IMR-90 (cell line): ENCODE results near the gene TANGO6. TPM values are rescaled to one million over a fixed set of nuclear protein-coding genes. Genes with fewer than 3 reads are reported as not detected.

Experiments used
- ATAC-seq: fragments of 200-7000 bp; cut with Tn5 transposase; 2 replicates; pipeline ENCODE4 v1.9.1; 2020; ENCODE audit warnings: low read depth, mild to moderate bottlenecking, moderate library complexity
- BruUV-seq: library from RNA; stranded (reverse); fragments of 400-500 nt; replicated peaks from 2 replicates; lab custom pipeline; 2021; lab: Mats Ljungman, UMichigan
- CTCF ChIA-PET: fragments of 300-600 bp; formaldehyde crosslinking; extraction: SDS; loops from one replicate; lab custom pipeline; 2021; ENCODE audit warnings: antibody characterized with exemption; lab: Yijun Ruan, JAX
- POLR2A ChIA-PET: fragments of 300-600 bp; sonication (Branson Sonifier 250); formaldehyde crosslinking; loops from one replicate; lab custom pipeline; 2022; ENCODE audit warnings: antibody characterized with exemption; ENCODE audit not compliant: unreplicated experiment; lab: Charles Lee
- DNase-seq: peaks from one replicate; pipeline ENCODE4 v3.0.0; 2013
- H2AFZ ChIP-seq: replicated peaks from 2 replicates; pipeline ENCODE3; 2013; ENCODE audit warnings: low read length, mild to moderate bottlenecking; ENCODE audit not compliant: poor library complexity
- H2AK5ac ChIP-seq: 2 replicates; pipeline ENCODE4 v1.6.1; 2013; ENCODE audit warnings: low read depth, low read length, inconsistent platforms
- H2AK9ac ChIP-seq: replicated peaks from 2 replicates; pipeline ENCODE3; 2013; ENCODE audit warnings: mild to moderate bottlenecking, low read depth, low read length, moderate library complexity; ENCODE audit not compliant: poor library complexity
- H2BK120ac ChIP-seq: 2 replicates; pipeline ENCODE4 v1.6.1; 2013; ENCODE audit warnings: low read depth, low read length, inconsistent platforms
- H2BK15ac ChIP-seq: 3 replicates; pipeline ENCODE4 v1.6.1; 2013; ENCODE audit warnings: low read depth, low read length, inconsistent platforms
- H2BK20ac ChIP-seq: 2 replicates; pipeline ENCODE4 v1.6.1; 2013; ENCODE audit warnings: low read depth, mild to moderate bottlenecking, inconsistent platforms, low read length, moderate library complexity
- H2BK5ac ChIP-seq: 2 replicates; pipeline ENCODE4 v1.6.1; 2013; ENCODE audit warnings: mild to moderate bottlenecking, low read depth, low read length, inconsistent platforms; ENCODE audit not compliant: poor library complexity, severe bottlenecking
- H3K14ac ChIP-seq: replicated peaks from 2 replicates; pipeline ENCODE4 v1.6.1; 2013; ENCODE audit warnings: low read depth, low read length, inconsistent platforms
- H3K18ac ChIP-seq: 2 replicates; pipeline ENCODE4 v1.6.1; 2013; ENCODE audit warnings: low read depth, low read length, control low read depth
- H3K23ac ChIP-seq: 2 replicates; pipeline ENCODE4 v1.6.1; 2013; ENCODE audit warnings: low read depth, low read length, inconsistent platforms
- H3K27ac ChIP-seq: 2 replicates; pipeline ENCODE4 v1.5.1; 2013; ENCODE audit warnings: mild to moderate bottlenecking, control low read depth, low read length; ENCODE audit not compliant: insufficient read depth
- H3K27me3 ChIP-seq: 2 replicates; pipeline ENCODE4 v1.6.1; 2013; ENCODE audit warnings: low read length; ENCODE audit not compliant: control insufficient read depth, insufficient read depth
- H3K36me3 ChIP-seq: 2 replicates; pipeline ENCODE4 v1.6.1; 2013; ENCODE audit warnings: low read length, mixed read lengths; ENCODE audit not compliant: control insufficient read depth, insufficient read depth
- H3K4ac ChIP-seq: 2 replicates; pipeline ENCODE4 v1.6.1; 2013; ENCODE audit warnings: low read depth, low read length, inconsistent platforms
- H3K4me1 ChIP-seq: 2 replicates; pipeline ENCODE4 v1.6.1; 2013; ENCODE audit warnings: low read length, mixed read lengths; ENCODE audit not compliant: control insufficient read depth, insufficient read depth
- H3K4me2 ChIP-seq: 2 replicates; pipeline ENCODE4 v1.6.1; 2013; ENCODE audit warnings: low read depth, mild to moderate bottlenecking, control low read depth, low read length, moderate library complexity
- H3K4me3 ChIP-seq: 2 replicates; pipeline ENCODE4 v1.5.1; 2013; ENCODE audit warnings: low read depth, mild to moderate bottlenecking, control low read depth, low read length, moderate library complexity; ENCODE audit not compliant: insufficient read depth
- H3K56ac ChIP-seq: 2 replicates; pipeline ENCODE4 v1.6.1; 2013; ENCODE audit warnings: low read length, inconsistent platforms; ENCODE audit not compliant: insufficient read depth; ENCODE audit errors: extremely low read depth
- H3K79me1 ChIP-seq, 2 experiments: 2 replicates each; pipeline ENCODE4 v1.6.1; 2013; ENCODE audit warnings: low read length in 2 of 2, inconsistent platforms in 1 of 2, low read depth in 1 of 2
- H3K9ac ChIP-seq: 2 replicates; pipeline ENCODE4 v1.6.1; 2013; ENCODE audit warnings: low read depth, low read length, control low read depth
- H3K9me1 ChIP-seq: 2 replicates; pipeline ENCODE4 v1.6.1; 2013; ENCODE audit warnings: low read length, inconsistent platforms; ENCODE audit not compliant: insufficient read depth
- H3K9me3 ChIP-seq: 2 replicates; pipeline ENCODE4 v1.6.1; 2013; ENCODE audit warnings: low read length; ENCODE audit not compliant: control insufficient read depth, insufficient read depth
- H4K20me1 ChIP-seq: 2 replicates; pipeline ENCODE4 v1.6.1; 2013; ENCODE audit warnings: low read length, inconsistent platforms; ENCODE audit not compliant: insufficient read depth
- H4K5ac ChIP-seq: 2 replicates; pipeline ENCODE4 v1.6.1; 2013; ENCODE audit warnings: mild to moderate bottlenecking, low read depth, low read length, control low read depth
- H4K8ac ChIP-seq, 2 experiments: 2 replicates each; pipeline ENCODE4 v1.6.1; 2013; ENCODE audit warnings: low read depth in 2 of 2, low read length in 2 of 2, control low read depth in 1 of 2, inconsistent platforms in 1 of 2
- H4K91ac ChIP-seq: 2 replicates; pipeline ENCODE4 v1.6.1; 2013; ENCODE audit warnings: low read depth, low read length, inconsistent platforms; ENCODE audit not compliant: insufficient read depth
- BHLHE40 ChIP-seq: fragments of 150-350 bp; IDR thresholded peaks from 2 replicates; pipeline ENCODE4 v1.6.1; 2016; ENCODE audit warnings: mild to moderate bottlenecking, low read depth, low read length
- CEBPB ChIP-seq: IDR thresholded peaks from 2 replicates; pipeline ENCODE4 v1.6.1; 2012; ENCODE audit warnings: low read depth, low read length, improper control_type of control experiment
- CHD1 ChIP-seq: IDR thresholded peaks from 2 replicates; pipeline ENCODE4 v1.6.1; 2012; ENCODE audit warnings: low read depth, low read length, improper control_type of control experiment
- FOS ChIP-seq: fragments of 150-350 bp; IDR thresholded peaks from 2 replicates; pipeline ENCODE4 v1.6.1; 2016; ENCODE audit warnings: low read depth, low read length
- MAFK ChIP-seq: IDR thresholded peaks from 2 replicates; pipeline ENCODE4 v1.6.1; 2012; ENCODE audit warnings: low read depth, low read length, improper control_type of control experiment
- MAZ ChIP-seq: IDR thresholded peaks from 2 replicates; pipeline ENCODE4 v1.6.1; 2012; ENCODE audit warnings: low read depth, mild to moderate bottlenecking, low read length, improper control_type of control experiment, moderate library complexity, borderline replicate concordance
- MXI1 ChIP-seq: IDR thresholded peaks from 2 replicates; pipeline ENCODE4 v1.6.1; 2012; ENCODE audit warnings: low read depth, mild to moderate bottlenecking, low read length, moderate library complexity, borderline replicate concordance
- NFE2L2 ChIP-seq: fragments of 150-350 bp; IDR thresholded peaks from 2 replicates; pipeline ENCODE4 v1.6.1; 2016; ENCODE audit warnings: low read depth, mild to moderate bottlenecking, low read length
- POLR2A ChIP-seq: IDR thresholded peaks from 2 replicates; pipeline ENCODE4 v1.6.1; 2012; ENCODE audit warnings: mild to moderate bottlenecking, low read depth, low read length
- RAD21 ChIP-seq: IDR thresholded peaks from 2 replicates; pipeline ENCODE4 v1.6.1; 2012; ENCODE audit warnings: low read length, improper control_type of control experiment
- RCOR1 ChIP-seq: IDR thresholded peaks from 2 replicates; pipeline ENCODE4 v1.6.1; 2012; ENCODE audit warnings: mild to moderate bottlenecking, low read length, improper control_type of control experiment; ENCODE audit not compliant: insufficient replicate concordance
- RFX5 ChIP-seq: IDR thresholded peaks from 2 replicates; pipeline ENCODE4 v1.8.0; 2012; ENCODE audit warnings: low read depth, mild to moderate bottlenecking, low read length, moderate library complexity
- SMC3 ChIP-seq: fragments of 150-350 bp; IDR thresholded peaks from 2 replicates; pipeline ENCODE4 v1.6.1; 2016; ENCODE audit warnings: low read depth, mild to moderate bottlenecking, antibody characterized with exemption, low read length, moderate library complexity
- WGBS, 2 experiments: methylation state at CpG; one replicate each; pipeline versions ENCODE4 v1.1.5 to v1.1.7; 2013; ENCODE audit warnings: missing lambda C conversion rate in 2 of 2; ENCODE audit not compliant: insufficient read length in 1 of 2; ENCODE audit errors: extremely low coverage in 2 of 2; 5-methylcytosine and 5-hydroxymethylcytosine counted together
- dilution Hi-C: fragments of 300-500 bp; cut with HindIII; formaldehyde crosslinking; loops from one replicate; pipeline ENCODE4 v1.14.3; 2018; ENCODE audit warnings: low sequenced_read_pairs; ENCODE audit not compliant: unreplicated experiment
- in situ Hi-C: fragments of 300-500 bp; cut with MboI; formaldehyde crosslinking; loops from 3 replicates; pipeline ENCODE4 v1.14.3; 2019; ENCODE audit warnings: low sequenced_read_pairs, inconsistent platforms, mixed read lengths
- intact Hi-C: fragments of 100-400 bp; cut with micrococcal nuclease; formaldehyde crosslinking; loops from 2 replicates; pipeline ENCODE4 v1.10.0; 2022
- polyA plus RNA-seq, 3 experiments: library from polyadenylated mRNA; depleted of rRNA; stranded (reverse); fragments of >200 nt; gene quantifications; 2 replicates each; pipeline ENCODE4 v1.2.3, GENCODE V29; 2012; ENCODE audit warnings: low replicate concordance in 1 of 3
- total RNA-seq: library from RNA; depleted of rRNA; stranded (reverse); fragments of >200 nt; gene quantifications from 2 replicates; pipeline ENCODE4 v1.2.3, GENCODE V29; 2012
- TF ChIP-seq, protein P1 (sequence below): fragments of 150-350 bp; IDR thresholded peaks from 2 replicates; pipeline ENCODE4 v1.6.1; 2017; ENCODE audit warnings: mild to moderate bottlenecking, antibody characterized with exemption, low read length, low read depth
- TF ChIP-seq, protein P2 (sequence below): conservative IDR thresholded peaks from 2 replicates; pipeline ENCODE4 v1.5.1; 2012; ENCODE audit warnings: mild to moderate bottlenecking, low read depth, low read length, improper control_type of control experiment
- TF ChIP-seq, protein P3 (sequence below): fragments of 150-350 bp; IDR thresholded peaks from 2 replicates; pipeline ENCODE4 v1.6.1; 2016; ENCODE audit warnings: low read depth, mild to moderate bottlenecking, low read length, moderate library complexity, borderline replicate concordance

The TANGO6 gene
- total and polyA plus RNA-seq, 2 of the 4 experiments (the other 2 are of a cell fraction), result 6.7 to 22.4 TPM

- CTCF ChIA-PET, result interaction anchor here (0.6 kb wide), 1 partner anchor 317 kb away, joined by 3 read pairs; no protein-coding TSS in a partner anchor
- H3K36me3 ChIP-seq, result peaks cover 48% of the 10 kb centered on the region
- in situ Hi-C loops (loop anchor here (5.0 kb wide), 2 partner anchors 273 to 593 kb away; no protein-coding TSS in a partner anchor), intact Hi-C loops (loop anchor here (10.0 kb wide), 1 partner anchor 525 kb away; no protein-coding TSS in a partner anchor), dilution Hi-C loops (no loop called here)
- no peak overlapping the region for H2AFZ ChIP-seq
- H3K4me1 ChIP-seq, result no peaks in the 10 kb centered on the region
- no peak overlapping the region for H3K4me3 ChIP-seq
- H3K4ac ChIP-seq, result no peak overlapping the region
- no peaks in the 10 kb centered on the region for H3K27me3 ChIP-seq
- H3K9me3 ChIP-seq, result no peaks in the 10 kb centered on the region
- no peak overlapping the region for H2AK5ac ChIP-seq
- POLR2A ChIA-PET, result no interaction called here
- H3K4me2 ChIP-seq, result no peak overlapping the region
- H2AK9ac ChIP-seq, result no peak overlapping the region
- H3K23ac ChIP-seq, result no peak overlapping the region
- DNase-seq (no peak), ATAC-seq (no peak)
- peaks cover 34 to 60% of the 10 kb centered on the region in 2 experiments for H3K79me1 ChIP-seq
- no peak overlapping the region for H4K5ac ChIP-seq
- H3K56ac ChIP-seq, result no peak overlapping the region
- no peak overlapping the region for H3K14ac ChIP-seq
- H3K9ac ChIP-seq, result no peak overlapping the region
- no TSS peak for BruUV-seq
- no peak overlapping the region for H2BK5ac ChIP-seq
- no peak overlapping the region for H2BK15ac ChIP-seq
- H2BK120ac ChIP-seq, result no peak overlapping the region
- H3K18ac ChIP-seq, result no peak overlapping the region
- H4K8ac ChIP-seq, result no peak overlapping the region
- no peak overlapping the region for H3K27ac ChIP-seq
- peaks cover 17% of the 10 kb centered on the region for H4K20me1 ChIP-seq
- no peak overlapping the region for H4K91ac ChIP-seq
- no peak overlapping the region for H2BK20ac ChIP-seq
- WGBS, 2 experiments, result 93% methylated on average over 5 of the region's 19 CpGs; no CpG with 5 or more reads in 1 of the 2 experiments
- no peak for TF ChIP-seq FOS
- no peak for TF ChIP-seq CHD1
- no peak for TF ChIP-seq NFE2L2
- TF ChIP-seq, protein P1, sequence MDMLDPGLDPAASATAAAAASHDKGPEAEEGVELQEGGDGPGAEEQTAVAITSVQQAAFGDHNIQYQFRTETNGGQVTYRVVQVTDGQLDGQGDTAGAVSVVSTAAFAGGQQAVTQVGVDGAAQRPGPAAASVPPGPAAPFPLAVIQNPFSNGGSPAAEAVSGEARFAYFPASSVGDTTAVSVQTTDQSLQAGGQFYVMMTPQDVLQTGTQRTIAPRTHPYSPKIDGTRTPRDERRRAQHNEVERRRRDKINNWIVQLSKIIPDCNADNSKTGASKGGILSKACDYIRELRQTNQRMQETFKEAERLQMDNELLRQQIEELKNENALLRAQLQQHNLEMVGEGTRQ, result no peak
- TF ChIP-seq CEBPB, result no peak
- TF ChIP-seq POLR2A, result no peak
- no peak for TF ChIP-seq MAZ
- TF ChIP-seq, protein P2, sequence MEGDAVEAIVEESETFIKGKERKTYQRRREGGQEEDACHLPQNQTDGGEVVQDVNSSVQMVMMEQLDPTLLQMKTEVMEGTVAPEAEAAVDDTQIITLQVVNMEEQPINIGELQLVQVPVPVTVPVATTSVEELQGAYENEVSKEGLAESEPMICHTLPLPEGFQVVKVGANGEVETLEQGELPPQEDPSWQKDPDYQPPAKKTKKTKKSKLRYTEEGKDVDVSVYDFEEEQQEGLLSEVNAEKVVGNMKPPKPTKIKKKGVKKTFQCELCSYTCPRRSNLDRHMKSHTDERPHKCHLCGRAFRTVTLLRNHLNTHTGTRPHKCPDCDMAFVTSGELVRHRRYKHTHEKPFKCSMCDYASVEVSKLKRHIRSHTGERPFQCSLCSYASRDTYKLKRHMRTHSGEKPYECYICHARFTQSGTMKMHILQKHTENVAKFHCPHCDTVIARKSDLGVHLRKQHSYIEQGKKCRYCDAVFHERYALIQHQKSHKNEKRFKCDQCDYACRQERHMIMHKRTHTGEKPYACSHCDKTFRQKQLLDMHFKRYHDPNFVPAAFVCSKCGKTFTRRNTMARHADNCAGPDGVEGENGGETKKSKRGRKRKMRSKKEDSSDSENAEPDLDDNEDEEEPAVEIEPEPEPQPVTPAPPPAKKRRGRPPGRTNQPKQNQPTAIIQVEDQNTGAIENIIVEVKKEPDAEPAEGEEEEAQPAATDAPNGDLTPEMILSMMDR, result no peak
- no peak for TF ChIP-seq RAD21
- TF ChIP-seq, protein P3, sequence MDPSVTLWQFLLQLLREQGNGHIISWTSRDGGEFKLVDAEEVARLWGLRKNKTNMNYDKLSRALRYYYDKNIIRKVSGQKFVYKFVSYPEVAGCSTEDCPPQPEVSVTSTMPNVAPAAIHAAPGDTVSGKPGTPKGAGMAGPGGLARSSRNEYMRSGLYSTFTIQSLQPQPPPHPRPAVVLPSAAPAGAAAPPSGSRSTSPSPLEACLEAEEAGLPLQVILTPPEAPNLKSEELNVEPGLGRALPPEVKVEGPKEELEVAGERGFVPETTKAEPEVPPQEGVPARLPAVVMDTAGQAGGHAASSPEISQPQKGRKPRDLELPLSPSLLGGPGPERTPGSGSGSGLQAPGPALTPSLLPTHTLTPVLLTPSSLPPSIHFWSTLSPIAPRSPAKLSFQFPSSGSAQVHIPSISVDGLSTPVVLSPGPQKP, result no peak
- TF ChIP-seq RFX5, result no peak
- TF ChIP-seq BHLHE40, result no peak
- TF ChIP-seq MXI1, result no peak
- no peak for TF ChIP-seq RCOR1
- no peak for TF ChIP-seq MAFK
- no peak for TF ChIP-seq SMC3
- peaks cover 6% of the 10 kb centered on the region for H3K9me1 ChIP-seq
Observed at GRCh38 chr16:69120096-69120664, 276.8 kb downstream of the TANGO6 start.
